ENCODE data around the gene CMC1. TPM values are rescaled to one million over a fixed set of nuclear protein-coding genes. Genes with fewer than 3 reads are reported as not detected.
"Not testable (repeated sequence)": the region's sequence is repeated elsewhere in the genome, so short reads cannot be mapped to it uniquely, and the experiment has no call there.

The CMC1 gene
- total and polyA plus RNA-seq, 5 donors from 2014 or later = 9.4 to 50.7 (median 47.1) TPM

- peaks cover 9 to 19% (median 14%) of the 10 kb centered on the region in 4 donors for H3K4me1 Mint-ChIP-seq
- Histone ChIP-seq H3K4me1 (ENCODE audit: control insufficient read depth, insufficient read depth, low read length, poor library complexity, severe bottlenecking) (no peaks in the 10 kb centered on the region), H3K9me3 (ENCODE audit: control insufficient read depth in 2 of 2, low read length in 2 of 2) (peaks cover 15 to 19% of the 10 kb centered on the region in 2 experiments), H3K27me3 (ENCODE audit: control insufficient read depth, insufficient read depth, low read length) (no peaks in the 10 kb centered on the region), H3K4me3 (ENCODE audit: low read depth, low read length) (no peak overlapping the region), H3K27ac (ENCODE audit: insufficient read depth, low read length, poor library complexity, severe bottlenecking) (no peak overlapping the region), H3K36me3 (ENCODE audit: control insufficient read depth, insufficient read depth, low read length) (peaks cover 22% of the 10 kb centered on the region)
- no peak for ATAC-seq (ENCODE audit: low read depth in 2 of 2)
- H3K27me3 Mint-ChIP-seq = no peaks in the 10 kb centered on the region
- no peak for DNase-seq
- peaks cover 0 to 20% (median 7%) of the 10 kb centered on the region in 7 donors for H3K9me3 Mint-ChIP-seq
- H3K36me3 Mint-ChIP-seq = peaks cover 52% of the 10 kb centered on the region
- no peak overlapping the region for H3K27ac Mint-ChIP-seq
- no peak overlapping the region for H3K4me3 Mint-ChIP-seq
Observed at GRCh38 chr3:28268989-28269388, 27.6 kb downstream of the CMC1 start.

- Histone ChIP-seq H3K36me3 (ENCODE audit: control insufficient read depth, insufficient read depth, low read length) (peaks cover 15% of the 10 kb centered on the region), H3K9me3 (ENCODE audit: control insufficient read depth in 2 of 2, low read length in 2 of 2) (peaks cover 16 to 19% of the 10 kb centered on the region in 2 experiments)
- not testable (repeated sequence) for H3K27me3 Mint-ChIP-seq; H3K4me1 ChIP-seq (ENCODE audit: control insufficient read depth, insufficient read depth, low read length, poor library complexity, severe bottlenecking); H3K27me3 ChIP-seq (ENCODE audit: control insufficient read depth, insufficient read depth, low read length); H3K27ac ChIP-seq (ENCODE audit: insufficient read depth, low read length, poor library complexity, severe bottlenecking); H3K4me3 Mint-ChIP-seq; H3K4me3 ChIP-seq (ENCODE audit: low read depth, low read length); DNase-seq; ATAC-seq (ENCODE audit: low read depth in 2 of 2)
- Mint-ChIP-seq H3K9me3 (peaks cover 0 to 22% (median 9%) of the 10 kb centered on the region in 7 donors), H3K27ac (peak overlapping the region in 1 of 3 donors; percentile 73), H3K36me3 (peaks cover 50% of the 10 kb centered on the region), H3K4me1 (peaks cover 9 to 19% (median 16%) of the 10 kb centered on the region in 4 donors)
Observed at GRCh38 chr3:28269884-28270283, 28.5 kb downstream of the CMC1 start.

- Mint-ChIP-seq H3K27me3 (no peaks in the 10 kb centered on the region), H3K36me3 (peaks cover 53% of the 10 kb centered on the region), H3K4me1 (peaks cover 11 to 24% (median 21%) of the 10 kb centered on the region in 4 donors), H3K9me3 (peaks cover 4 to 22% (median 11%) of the 10 kb centered on the region in 7 donors), H3K4me3 (peak overlapping the region in 1 of 4 donors; percentile 52), H3K27ac (peak overlapping the region in 1 of 3 donors; percentile 61)
- Histone ChIP-seq H3K4me3 (ENCODE audit: low read depth, low read length) (no peak overlapping the region), H3K9me3 (ENCODE audit: control insufficient read depth in 2 of 2, low read length in 2 of 2) (peaks cover 16 to 19% of the 10 kb centered on the region in 2 experiments), H3K4me1 (ENCODE audit: control insufficient read depth, insufficient read depth, low read length, poor library complexity, severe bottlenecking) (no peaks in the 10 kb centered on the region), H3K27me3 (ENCODE audit: control insufficient read depth, insufficient read depth, low read length) (no peaks in the 10 kb centered on the region), H3K27ac (ENCODE audit: insufficient read depth, low read length, poor library complexity, severe bottlenecking) (no peak overlapping the region), H3K36me3 (ENCODE audit: control insufficient read depth, insufficient read depth, low read length) (peaks cover 9% of the 10 kb centered on the region)
- ATAC-seq (ENCODE audit: low read depth in 2 of 2) = no peak
- no peak for DNase-seq
Observed at GRCh38 chr3:28273837-28274236, 32.4 kb downstream of the CMC1 start.

GRCh38 chr3:28278918-28279317 lies 37.5 kb downstream of the CMC1 start:
- H3K4me3 Mint-ChIP-seq = no peak overlapping the region
- DNase-seq (no peak), ATAC-seq (ENCODE audit: low read depth in 2 of 2) (no peak)
- no peak overlapping the region for H3K4me3 ChIP-seq (ENCODE audit: low read depth, low read length)
- H3K4me1 ChIP-seq (ENCODE audit: control insufficient read depth, insufficient read depth, low read length, poor library complexity, severe bottlenecking) = no peaks in the 10 kb centered on the region
- H3K36me3 ChIP-seq (ENCODE audit: control insufficient read depth, insufficient read depth, low read length) = peaks cover 5% of the 10 kb centered on the region
- H3K36me3 Mint-ChIP-seq = peaks cover 19% of the 10 kb centered on the region
- no peaks in the 10 kb centered on the region for H3K27me3 Mint-ChIP-seq
- H3K9me3 ChIP-seq (ENCODE audit: control insufficient read depth in 2 of 2, low read length in 2 of 2) = peaks cover under 1 to 1% of the 10 kb centered on the region in 2 experiments
- H3K27me3 ChIP-seq (ENCODE audit: control insufficient read depth, insufficient read depth, low read length) = no peaks in the 10 kb centered on the region
- peaks cover 0 to 4% (median 2%) of the 10 kb centered on the region in 7 donors for H3K9me3 Mint-ChIP-seq
- no peak overlapping the region for H3K27ac Mint-ChIP-seq
- H3K4me1 Mint-ChIP-seq = peaks cover 5 to 25% (median 8%) of the 10 kb centered on the region in 4 donors
- no peak overlapping the region for H3K27ac ChIP-seq (ENCODE audit: insufficient read depth, low read length, poor library complexity, severe bottlenecking)

GRCh38 chr3:28279770-28280169 lies 38.4 kb downstream of the CMC1 start:
- no peaks in the 10 kb centered on the region for H3K27me3 Mint-ChIP-seq
- H3K27me3 ChIP-seq (ENCODE audit: control insufficient read depth, insufficient read depth, low read length) = no peaks in the 10 kb centered on the region
- peaks cover 5 to 21% (median 8%) of the 10 kb centered on the region in 4 donors for H3K4me1 Mint-ChIP-seq
- DNase-seq = no peak
- no peak overlapping the region for H3K27ac Mint-ChIP-seq
- no peak for ATAC-seq (ENCODE audit: low read depth in 2 of 2)
- no peaks in the 10 kb centered on the region for H3K4me1 ChIP-seq (ENCODE audit: control insufficient read depth, insufficient read depth, low read length, poor library complexity, severe bottlenecking)
- H3K4me3 ChIP-seq (ENCODE audit: low read depth, low read length) = no peak overlapping the region
- peaks cover 13% of the 10 kb centered on the region for H3K36me3 Mint-ChIP-seq
- no peak overlapping the region for H3K4me3 Mint-ChIP-seq
- peaks cover 0 to 4% (median 0%) of the 10 kb centered on the region in 7 donors for H3K9me3 Mint-ChIP-seq
- H3K27ac ChIP-seq (ENCODE audit: insufficient read depth, low read length, poor library complexity, severe bottlenecking) = no peak overlapping the region
- H3K36me3 ChIP-seq (ENCODE audit: control insufficient read depth, insufficient read depth, low read length) = peaks cover 5% of the 10 kb centered on the region
- H3K9me3 ChIP-seq (ENCODE audit: control insufficient read depth in 2 of 2, low read length in 2 of 2) = no peaks in the 10 kb centered on the region

GRCh38 chr3:28280781-28281180 lies 39.4 kb downstream of the CMC1 start:
- ATAC-seq (ENCODE audit: low read depth in 2 of 2) = no peak
- H3K4me1 Mint-ChIP-seq = peaks cover 5 to 18% (median 11%) of the 10 kb centered on the region in 4 donors

GRCh38 chr3:28286595-28286994 lies 45.2 kb downstream of the CMC1 start:
- H3K4me1 Mint-ChIP-seq = peaks cover 9 to 24% (median 10%) of the 10 kb centered on the region in 4 donors
- no peak overlapping the region for H3K27ac ChIP-seq (ENCODE audit: insufficient read depth, low read length, poor library complexity, severe bottlenecking)
- DNase-seq = peak in 2 of 3 donors; percentile 32 to 53
- H3K9me3 ChIP-seq (ENCODE audit: control insufficient read depth in 2 of 2, low read length in 2 of 2) = peaks cover 0 to 3% of the 10 kb centered on the region in 2 experiments
- H3K4me3 ChIP-seq (ENCODE audit: low read depth, low read length) = no peak overlapping the region
- no peaks in the 10 kb centered on the region for H3K36me3 ChIP-seq (ENCODE audit: control insufficient read depth, insufficient read depth, low read length)
- H3K9me3 Mint-ChIP-seq = no peaks in the 10 kb centered on the region
- H3K36me3 Mint-ChIP-seq = peaks cover 13% of the 10 kb centered on the region
- H3K4me3 Mint-ChIP-seq = no peak overlapping the region
- no peak overlapping the region for H3K27ac Mint-ChIP-seq
- H3K27me3 Mint-ChIP-seq = no peaks in the 10 kb centered on the region
- no peaks in the 10 kb centered on the region for H3K27me3 ChIP-seq (ENCODE audit: control insufficient read depth, insufficient read depth, low read length)
- H3K4me1 ChIP-seq (ENCODE audit: control insufficient read depth, insufficient read depth, low read length, poor library complexity, severe bottlenecking) = no peaks in the 10 kb centered on the region
- ATAC-seq (ENCODE audit: low read depth in 2 of 2) = peak; percentile 53 to 60

More at GRCh38 chr3:28280781-28281180, 39.4 kb downstream of the CMC1 start:
- Mint-ChIP-seq H3K27me3 (no peaks in the 10 kb centered on the region), H3K9me3 (peaks cover 0 to 4% (median 0%) of the 10 kb centered on the region in 7 donors), H3K4me3 (no peak overlapping the region), H3K27ac (no peak overlapping the region), H3K36me3 (peaks cover 11% of the 10 kb centered on the region)
- H3K4me1 ChIP-seq (ENCODE audit: control insufficient read depth, insufficient read depth, low read length, poor library complexity, severe bottlenecking) = no peaks in the 10 kb centered on the region
- no peaks in the 10 kb centered on the region for H3K9me3 ChIP-seq (ENCODE audit: control insufficient read depth in 2 of 2, low read length in 2 of 2)
- H3K27me3 ChIP-seq (ENCODE audit: control insufficient read depth, insufficient read depth, low read length) = no peaks in the 10 kb centered on the region
- H3K36me3 ChIP-seq (ENCODE audit: control insufficient read depth, insufficient read depth, low read length) = peaks cover 5% of the 10 kb centered on the region
- no peak overlapping the region for H3K27ac ChIP-seq (ENCODE audit: insufficient read depth, low read length, poor library complexity, severe bottlenecking)
- no peak overlapping the region for H3K4me3 ChIP-seq (ENCODE audit: low read depth, low read length)
- no peak for DNase-seq

GRCh38 chr3:28287046-28287445 lies 45.6 kb downstream of the CMC1 start:
- H3K9me3 ChIP-seq (ENCODE audit: control insufficient read depth in 2 of 2, low read length in 2 of 2) = peaks cover 0 to 3% of the 10 kb centered on the region in 2 experiments
- no peak overlapping the region for H3K4me3 Mint-ChIP-seq
- no peak overlapping the region for H3K27ac Mint-ChIP-seq
- no peak for DNase-seq
- no peak overlapping the region for H3K27ac ChIP-seq (ENCODE audit: insufficient read depth, low read length, poor library complexity, severe bottlenecking)
- peaks cover 14% of the 10 kb centered on the region for H3K36me3 Mint-ChIP-seq
- no peaks in the 10 kb centered on the region for H3K9me3 Mint-ChIP-seq
- ATAC-seq (ENCODE audit: low read depth in 2 of 2) = no peak
- no peaks in the 10 kb centered on the region for H3K27me3 ChIP-seq (ENCODE audit: control insufficient read depth, insufficient read depth, low read length)
- H3K4me1 ChIP-seq (ENCODE audit: control insufficient read depth, insufficient read depth, low read length, poor library complexity, severe bottlenecking) = no peaks in the 10 kb centered on the region
- H3K4me3 ChIP-seq (ENCODE audit: low read depth, low read length) = no peak overlapping the region
- no peaks in the 10 kb centered on the region for H3K36me3 ChIP-seq (ENCODE audit: control insufficient read depth, insufficient read depth, low read length)
- H3K27me3 Mint-ChIP-seq = no peaks in the 10 kb centered on the region
- peaks cover 10 to 26% (median 11%) of the 10 kb centered on the region in 4 donors for H3K4me1 Mint-ChIP-seq
